Forelimb muscle (tissue), 1 donor: ENCODE measurements around the gene LSM2. TPM values are rescaled to one million over a fixed set of nuclear protein-coding genes. Genes with fewer than 3 reads are reported as not detected.

Experiments used
- DNase-seq: peaks from one replicate; pipeline ENCODE4 v3.0.0-alpha.2; 2013; ENCODE audit warnings: low read depth
- polyA plus RNA-seq: library from polyadenylated mRNA; unstranded; fragments of 120-200 nt; gene quantifications from one replicate; pipeline ENCODE4 v1.2.1, GENCODE V29; 2013; ENCODE audit not compliant: insufficient read length

The LSM2 gene
- polyA plus RNA-seq, 1 donor, result 55.3 TPM

GRCh38 chr6:31776989-31777666, 29.6 kb downstream of the LSM2 start, which contains the start of gene VWA7:
Gene VWA7, minus strand, starts transcription at chr6:31777328. Its CDS starts 549 bp downstream, at chr6:31776779.
- DNase-seq, result no peak

- DNase-seq, result no peak
Measured at GRCh38 chr6:31776485-31776988, 30.2 kb downstream of the LSM2 start.

DNA sequence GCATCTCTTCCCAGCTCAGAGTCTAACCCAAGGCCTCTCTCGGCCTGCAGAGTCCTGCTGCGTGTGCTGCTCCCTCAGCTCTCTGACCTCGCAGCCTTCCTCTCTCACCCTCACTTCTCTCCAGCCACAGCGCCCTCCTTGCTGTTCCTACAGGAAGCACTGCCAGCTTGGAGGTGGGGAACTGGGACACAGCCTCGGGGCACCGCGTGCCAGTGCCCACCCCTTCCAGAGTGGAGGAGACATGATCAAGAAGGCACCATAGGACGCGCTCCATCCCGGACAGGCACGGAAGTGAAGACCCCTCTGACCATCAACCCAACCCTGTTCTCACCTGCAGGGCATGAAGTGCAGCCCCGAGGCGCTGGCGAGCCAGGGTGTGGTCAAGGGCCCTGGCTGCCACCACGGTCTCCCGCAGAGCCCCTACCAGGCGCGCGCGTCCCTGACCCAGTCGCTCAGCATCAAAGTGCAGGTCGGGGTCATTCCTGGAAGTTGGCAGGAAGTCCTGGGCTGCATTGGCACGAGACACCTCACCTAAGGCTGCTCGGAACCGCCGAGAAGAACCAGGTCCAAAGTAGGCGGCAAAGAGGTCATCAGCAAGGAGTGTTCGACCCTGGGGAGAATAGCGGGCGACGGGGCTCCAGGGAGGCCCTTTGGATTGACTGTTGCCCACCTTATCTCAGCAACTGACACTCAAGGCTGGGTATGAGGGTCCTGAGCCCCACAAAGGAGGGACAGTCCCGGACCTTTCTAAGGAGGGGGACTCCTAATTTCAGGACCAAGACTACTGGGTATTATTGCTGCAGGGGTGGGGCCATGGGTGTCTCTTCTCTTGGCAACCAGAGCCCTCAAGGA, 30.9 kb downstream of the LSM2 start:
- no peak for DNase-seq

DNA sequence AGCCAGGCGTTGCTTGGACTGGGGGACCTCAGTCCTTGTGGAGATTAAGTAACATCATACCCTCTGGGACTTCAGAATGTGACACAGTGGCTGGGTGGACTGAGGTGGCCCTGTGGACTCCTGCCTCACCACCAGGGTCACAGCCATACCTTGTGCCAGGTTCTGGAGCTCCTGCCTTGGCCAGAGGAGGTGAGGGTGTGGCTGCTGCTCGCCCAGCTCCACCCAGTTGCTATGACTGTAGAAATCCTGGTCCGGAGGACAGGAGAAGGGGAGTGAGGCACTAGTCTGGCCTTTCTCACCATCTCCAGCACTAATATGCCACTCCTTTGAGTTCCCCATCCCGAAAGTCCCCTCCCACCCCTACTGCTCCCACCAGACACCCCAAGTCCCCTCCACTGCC, 31.6 kb downstream of the LSM2 start:
- no peak for DNase-seq

GRCh38 chr6:31771992-31772358, 34.8 kb downstream of the LSM2 start:
- no peak for DNase-seq

- DNase-seq, result no peak
Measured at GRCh38 chr6:31770860-31771259, 35.9 kb downstream of the LSM2 start.

GRCh38 chr6:31769684-31770371, 36.9 kb downstream of the LSM2 start:
- DNase-seq, result no peak

DNA sequence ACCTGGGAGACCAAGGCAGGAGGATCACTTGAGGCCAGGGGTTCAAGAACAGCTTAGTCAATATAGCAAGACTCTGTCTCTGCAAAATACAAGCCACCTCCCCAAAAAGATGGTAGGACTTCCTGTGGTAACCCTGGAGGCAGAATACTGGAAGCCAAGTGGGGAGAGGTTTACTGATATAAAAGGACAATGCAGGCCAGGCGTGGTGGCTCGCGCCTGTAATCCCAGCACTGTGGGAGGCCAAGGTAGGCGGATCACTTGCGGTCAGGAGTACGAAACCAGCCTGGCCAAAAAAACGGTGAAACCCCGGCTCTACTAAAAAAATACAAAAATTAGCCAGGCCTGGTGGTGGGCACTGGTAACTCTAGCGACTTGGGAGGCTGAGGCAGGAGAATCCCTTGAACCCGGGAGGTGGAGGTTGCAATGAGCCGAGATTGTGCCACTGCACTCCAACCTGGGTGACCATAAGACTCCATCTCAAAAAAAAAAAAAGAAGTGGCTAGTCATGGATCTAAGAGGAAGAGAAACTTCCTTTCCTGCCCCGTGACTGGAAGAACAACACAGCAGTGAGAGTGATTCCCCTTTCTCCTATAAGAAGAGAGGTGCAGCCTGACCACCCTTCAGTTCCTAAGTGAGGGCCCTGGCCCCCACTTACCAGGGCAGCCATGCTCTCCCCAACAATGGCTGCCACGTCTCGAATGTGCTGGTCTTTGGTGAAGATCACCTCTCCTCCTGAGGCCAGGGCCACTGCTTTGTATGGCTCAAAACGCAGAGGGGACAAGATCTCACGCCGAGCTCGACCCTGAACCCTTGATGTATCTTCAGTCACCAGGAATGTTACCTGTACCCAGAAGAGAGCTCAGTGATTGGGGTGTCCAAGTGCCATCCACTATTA, 38.2 kb downstream of the LSM2 start:
- no peak for DNase-seq

- DNase-seq, result no peak
Measured at GRCh38 chr6:31767096-31767645, 39.6 kb downstream of the LSM2 start.

DNA sequence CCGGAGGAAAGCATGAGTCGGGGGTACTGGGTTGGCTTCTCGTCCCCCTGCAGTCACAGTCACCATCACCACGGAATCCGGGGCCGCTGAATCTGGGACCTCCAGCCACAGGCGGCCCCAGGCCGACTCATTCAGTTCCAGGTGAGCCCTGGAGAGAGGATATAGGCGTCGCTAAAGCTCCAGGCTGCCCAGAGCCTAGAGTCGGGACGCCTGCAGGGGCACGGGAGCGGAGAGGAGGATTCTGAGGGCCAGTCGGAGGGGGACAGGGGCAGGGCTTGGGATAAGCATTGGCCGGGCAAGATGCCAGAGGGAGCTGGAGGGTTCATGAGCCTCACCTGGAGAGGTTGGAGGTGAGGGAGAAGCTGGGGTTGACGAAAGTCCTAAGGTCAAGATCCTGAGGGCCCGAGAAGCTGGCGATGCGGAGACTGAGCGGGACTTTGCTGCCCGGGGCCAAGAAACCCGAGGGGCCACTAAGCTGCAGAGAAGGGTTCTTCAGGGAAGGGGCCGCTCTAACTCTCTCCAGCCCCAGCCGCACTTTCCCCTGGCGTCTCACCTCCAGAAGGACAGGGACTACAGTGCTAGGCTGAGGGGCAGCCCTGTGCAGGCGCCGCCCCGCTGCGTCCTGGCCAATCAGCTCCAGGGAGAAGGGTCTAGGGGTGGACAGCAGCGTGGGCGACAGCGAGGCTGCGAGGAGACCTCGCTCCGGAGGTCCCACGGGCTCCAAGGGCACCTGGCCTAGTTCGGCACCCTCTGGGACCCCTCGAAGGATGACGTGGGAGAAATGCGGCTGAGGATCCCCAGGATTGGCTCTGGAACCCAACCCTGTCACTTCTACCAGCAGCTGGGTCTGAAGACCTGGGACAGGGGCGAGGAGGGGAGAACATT, 40.6 kb downstream of the LSM2 start:
- DNase-seq, result no peak

DNA sequence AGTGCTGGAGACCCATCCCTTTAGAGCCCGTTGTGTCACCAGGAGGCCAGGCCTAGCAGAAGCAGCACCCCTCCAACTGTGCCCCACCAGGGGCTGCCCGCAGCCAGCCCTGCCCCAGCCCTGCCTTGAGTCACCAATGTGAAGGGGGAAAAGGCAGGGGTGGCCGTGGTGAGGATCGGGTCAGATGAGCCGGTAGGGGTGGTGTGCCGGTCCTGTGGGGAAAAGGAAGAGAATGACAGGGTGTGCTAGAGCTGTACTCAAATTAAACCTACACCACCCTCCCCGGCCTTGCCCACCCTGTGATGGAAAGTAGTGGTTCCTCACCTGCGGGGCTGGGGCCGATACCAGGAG, 41.2 kb downstream of the LSM2 start:
- DNase-seq, result no peak

GRCh38 chr6:31764198-31764597, 42.6 kb downstream of the LSM2 start:
- DNase-seq, result no peak

DNA sequence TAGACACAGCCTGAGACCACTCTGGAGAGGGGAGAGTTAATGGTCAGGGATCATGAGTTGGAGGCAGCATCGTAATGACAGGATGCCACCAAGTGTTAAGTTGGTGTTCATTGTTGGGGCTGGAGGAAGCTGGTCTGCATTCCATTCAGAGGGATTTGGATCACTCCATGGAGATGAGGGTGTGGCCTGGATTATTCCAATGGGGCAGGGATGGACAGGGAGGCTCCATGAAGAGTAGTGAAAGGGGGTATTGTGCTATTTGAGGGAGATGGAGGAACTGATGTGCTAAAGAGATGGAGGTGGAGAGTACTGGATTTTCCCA, 43.2 kb downstream of the LSM2 start:
- no peak for DNase-seq

DNA sequence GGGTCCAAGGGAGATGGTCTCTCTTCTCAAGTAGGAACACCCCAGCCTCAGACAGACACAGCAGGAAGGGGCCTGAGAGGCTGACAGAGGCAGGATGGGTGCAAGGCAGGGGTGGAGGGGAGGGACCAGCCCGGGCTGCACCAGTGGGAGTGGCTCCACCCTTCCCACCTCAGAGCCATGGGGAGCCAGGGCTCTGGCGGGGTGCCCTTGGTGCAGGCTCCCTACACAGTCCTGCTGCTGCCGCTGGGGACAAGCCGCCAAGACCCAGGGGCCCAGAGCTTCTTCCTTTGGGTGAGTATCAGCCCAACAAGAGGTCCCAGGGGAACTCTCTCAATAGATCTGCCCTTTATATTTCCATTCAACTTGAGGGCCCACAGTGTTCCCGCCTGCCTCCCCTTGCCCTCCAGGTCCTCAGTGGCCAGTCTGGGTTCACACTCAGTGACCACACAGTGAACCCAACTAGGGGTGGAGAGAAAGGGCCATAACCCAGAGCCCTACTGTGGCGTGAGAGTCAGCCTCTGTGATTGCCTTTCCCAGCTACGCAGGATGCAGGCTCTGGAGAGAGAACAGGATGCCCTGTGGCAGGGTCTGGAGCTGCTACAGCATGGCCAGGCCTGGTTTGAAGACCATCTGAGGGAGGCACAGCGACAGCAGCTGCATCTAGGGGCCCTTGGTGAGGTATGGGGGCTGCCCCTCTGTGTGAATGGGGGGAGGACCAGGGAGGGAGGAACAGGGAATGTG, 43.7 kb downstream of the LSM2 start:
- no peak for DNase-seq

GRCh38 chr6:31762356-31762755, 44.4 kb downstream of the LSM2 start, which contains the start of gene SAPCD1:
Gene SAPCD1, plus strand, starts transcription at chr6:31762656. Its CDS starts 399 bp downstream, at chr6:31763055.
- no peak for DNase-seq

DNA sequence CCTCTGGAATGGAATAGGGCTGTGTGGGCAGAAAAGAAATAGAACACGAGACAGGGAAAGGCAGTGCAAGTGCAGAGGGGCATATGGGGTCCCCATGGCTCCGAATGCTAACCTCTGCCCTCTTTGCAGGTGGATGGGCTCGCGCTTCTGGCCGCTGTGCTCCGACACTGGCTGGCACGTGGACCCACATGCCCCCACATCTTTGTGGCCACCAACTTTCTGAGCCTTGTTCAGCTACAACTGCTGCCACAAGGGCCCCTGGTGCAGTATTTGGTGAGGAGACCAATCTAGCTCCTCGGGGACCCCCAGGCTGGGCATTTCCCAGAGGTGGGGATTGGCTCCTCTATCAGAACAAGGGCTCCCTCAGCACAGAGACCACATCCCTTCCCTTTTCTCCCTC, 45.4 kb downstream of the LSM2 start:
- no peak for DNase-seq

DNA sequence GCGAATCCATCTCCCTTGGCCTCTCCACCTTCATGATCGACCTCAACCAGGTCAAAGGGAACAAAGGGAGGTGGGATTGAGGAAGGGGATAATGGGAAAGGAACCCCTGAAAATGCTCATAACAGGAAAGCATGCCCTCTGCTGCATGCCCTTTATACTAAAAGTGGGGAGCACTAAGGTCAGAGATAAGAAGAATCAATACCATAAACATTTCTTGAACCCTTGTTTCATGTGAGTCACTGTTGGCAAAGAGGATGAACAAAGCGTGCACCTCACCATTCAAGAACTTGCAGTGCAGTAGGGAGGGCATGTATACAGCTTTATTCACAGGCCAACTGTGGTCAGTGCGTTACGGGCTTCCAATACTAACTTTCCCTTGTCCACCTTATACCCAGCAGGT, 46.0 kb downstream of the LSM2 start:
- no peak for DNase-seq

DNA sequence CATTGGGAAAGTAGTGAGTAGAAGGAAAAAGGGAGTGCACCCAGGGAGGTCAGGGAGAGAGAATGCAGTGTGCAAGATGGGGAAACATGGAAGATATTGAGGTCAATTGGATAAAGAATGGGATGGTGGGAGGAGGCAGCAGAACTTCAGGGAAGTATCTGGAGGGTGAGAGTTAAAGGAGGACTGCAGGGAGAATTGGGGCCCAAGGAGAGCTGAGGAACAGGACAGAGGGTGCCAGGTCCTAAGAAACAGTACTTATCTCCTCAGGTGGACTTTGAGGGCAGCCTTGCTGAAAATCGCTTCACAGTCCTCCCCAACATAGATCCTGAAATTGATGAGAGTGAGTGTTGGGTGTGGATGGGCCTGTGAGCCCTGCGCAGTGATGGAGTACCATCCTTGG, 48.5 kb downstream of the LSM2 start:
- no peak for DNase-seq

- no peak for DNase-seq
Measured at GRCh38 chr6:31752739-31753319, 53.9 kb downstream of the LSM2 start.
